HG02870 (cell line): Measurements from ENCODE around the gene LIN9.
A peak's percentile ranks its signal among the peaks of the same experiment; 100 is the strongest.

Experiments used
- ATAC-seq: cut with Tn5 transposase; IDR thresholded peaks from one replicate; pipeline ENCODE4 v1.9.1; 2021; ENCODE audit warnings: mild to moderate bottlenecking, moderate library complexity; ENCODE audit not compliant: unreplicated experiment

The LIN9 gene

DNA sequence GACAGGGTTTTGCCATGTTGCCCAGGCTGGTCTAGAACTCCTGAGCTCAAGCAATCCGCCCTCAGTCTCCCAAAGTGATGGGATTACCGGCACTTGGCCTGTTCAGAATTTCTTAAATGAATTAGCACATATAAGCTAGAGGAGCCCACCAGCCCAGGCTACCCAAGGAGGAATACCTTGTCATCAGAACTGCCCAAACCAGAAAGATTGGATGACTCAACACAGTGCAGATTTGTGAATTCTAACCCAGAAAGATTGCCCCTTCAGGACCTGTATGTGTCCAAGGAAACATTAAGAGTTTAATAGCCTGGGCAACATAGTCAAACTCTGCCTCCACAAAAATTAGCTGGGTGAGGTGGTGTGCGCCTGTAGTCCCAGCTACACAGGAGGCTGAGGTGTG, 14.0 kb upstream of the LIN9 start:
- no peak for ATAC-seq

DNA sequence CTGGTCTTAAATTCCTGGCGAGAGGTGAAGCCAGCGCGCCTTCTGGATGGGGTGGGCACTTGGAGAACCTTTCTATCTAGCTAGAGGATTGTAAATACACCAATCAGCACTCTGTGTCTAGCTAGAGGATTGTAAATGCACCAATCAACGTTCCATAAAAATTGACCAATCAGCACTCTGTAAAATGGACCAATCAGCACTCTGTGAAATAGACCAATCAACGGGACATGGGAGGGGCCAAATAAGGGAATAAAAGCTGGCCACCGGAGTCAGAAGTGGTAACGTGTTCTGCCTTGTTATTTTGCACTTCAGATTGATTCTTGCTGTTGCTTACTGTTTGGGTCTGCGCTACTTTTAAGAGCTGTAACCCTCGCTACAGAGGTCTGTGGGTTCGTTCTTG, 12.0 kb upstream of the LIN9 start:
- ATAC-seq = no peak

DNA sequence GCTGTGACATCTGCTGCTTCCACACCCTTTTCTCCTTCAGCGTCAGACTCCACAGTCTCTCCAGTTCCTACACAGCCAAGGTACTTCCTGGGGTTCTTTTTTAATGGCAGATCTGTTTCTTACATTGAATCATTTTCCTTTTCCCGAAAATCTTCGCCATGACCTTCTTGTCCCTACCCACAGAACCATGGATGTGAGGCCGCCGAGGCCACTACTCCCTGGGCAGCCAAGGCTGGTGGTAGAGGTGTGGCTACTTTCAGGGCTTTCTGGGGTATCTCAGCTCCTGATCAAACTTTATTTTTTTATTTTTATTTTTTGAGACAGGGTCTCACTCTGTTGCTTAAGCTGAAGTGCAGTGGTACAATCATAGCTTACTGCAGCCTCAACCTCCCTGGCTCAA, 9.5 kb upstream of the LIN9 start:
- no peak for ATAC-seq

DNA sequence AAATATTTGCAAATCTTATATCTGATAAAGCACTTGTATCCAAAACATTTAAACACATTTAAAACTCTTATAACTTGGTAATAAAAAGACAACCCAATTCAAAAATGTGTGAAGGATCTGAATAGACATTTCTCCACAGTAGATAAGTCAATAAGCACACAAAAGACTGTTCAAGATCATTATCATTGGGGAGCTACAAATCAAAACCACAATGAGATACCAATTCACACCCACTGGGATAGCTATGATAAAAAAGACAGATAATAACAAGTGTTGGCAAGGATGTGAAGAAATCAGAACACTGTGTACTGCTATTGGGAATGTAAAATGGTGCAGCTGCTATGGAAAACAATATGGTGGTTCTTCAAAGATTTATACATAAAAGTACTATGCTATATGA, 5.1 kb upstream of the LIN9 start:
- no peak for ATAC-seq

DNA sequence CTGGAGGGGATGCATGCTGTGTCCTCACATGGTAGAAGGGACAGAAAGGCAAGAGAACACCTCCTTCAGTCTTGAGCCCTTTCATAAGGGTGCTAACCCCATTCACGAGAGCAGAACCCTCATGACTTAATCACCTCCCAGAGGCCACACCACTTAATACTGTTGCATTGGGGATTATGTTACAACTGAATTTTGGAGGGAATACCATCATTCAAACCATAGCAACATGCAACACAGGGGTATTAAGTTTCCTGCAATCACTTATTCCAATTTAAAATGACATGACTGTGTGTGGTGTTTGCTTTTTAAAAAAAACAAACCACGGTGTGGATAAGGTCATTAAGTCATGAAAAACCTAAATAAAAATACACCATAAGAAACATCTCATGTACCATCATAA, 3.1 kb upstream of the LIN9 start:
- no peak for ATAC-seq

DNA sequence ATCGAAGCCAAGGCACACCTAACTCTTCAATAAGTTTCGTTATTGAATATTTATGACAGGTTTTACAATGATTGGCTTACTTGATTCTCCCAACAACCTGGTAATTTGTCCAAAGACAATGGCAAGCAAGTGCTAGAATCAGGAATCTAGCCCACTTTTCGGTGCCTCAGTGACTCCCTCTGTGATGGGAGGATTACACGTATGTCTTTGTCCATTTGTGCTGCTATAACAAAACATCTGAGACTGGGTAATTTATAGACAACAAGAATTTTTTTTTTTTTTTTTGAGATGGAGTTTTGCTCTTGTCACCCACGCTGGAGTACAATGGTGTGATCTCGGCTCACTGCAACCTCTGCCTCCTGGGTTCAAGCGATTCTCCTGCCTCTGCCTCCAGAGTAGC, 2.4 kb upstream of the LIN9 start:
- no peak for ATAC-seq

DNA sequence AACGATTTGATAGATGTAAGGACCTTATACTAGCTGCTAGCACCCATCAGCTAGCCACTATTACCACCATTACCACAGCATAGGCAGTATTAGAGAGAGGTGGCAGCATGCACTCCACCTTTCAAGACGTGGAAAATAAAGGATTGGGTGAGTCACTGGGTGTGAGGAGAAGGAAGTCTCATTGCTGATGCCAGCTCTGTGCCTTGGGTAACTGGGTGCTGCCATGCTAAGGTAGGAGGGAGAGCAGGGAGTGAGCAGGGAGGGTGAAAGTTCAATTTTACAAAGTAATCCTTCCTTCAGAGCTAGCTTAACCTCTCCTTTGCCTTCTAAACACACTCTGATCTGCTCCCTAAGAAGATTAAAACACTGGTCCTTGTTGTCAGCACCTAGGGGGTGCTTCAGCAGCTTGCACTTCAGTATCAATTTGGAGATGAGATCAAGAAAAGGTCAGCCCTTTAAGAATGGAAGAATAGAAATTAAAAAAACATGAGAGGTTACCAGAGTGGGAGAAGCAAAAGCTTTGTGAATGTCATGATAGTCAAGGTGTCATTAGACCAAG, 1.8 kb upstream of the LIN9 start:
- ATAC-seq = no peak

DNA sequence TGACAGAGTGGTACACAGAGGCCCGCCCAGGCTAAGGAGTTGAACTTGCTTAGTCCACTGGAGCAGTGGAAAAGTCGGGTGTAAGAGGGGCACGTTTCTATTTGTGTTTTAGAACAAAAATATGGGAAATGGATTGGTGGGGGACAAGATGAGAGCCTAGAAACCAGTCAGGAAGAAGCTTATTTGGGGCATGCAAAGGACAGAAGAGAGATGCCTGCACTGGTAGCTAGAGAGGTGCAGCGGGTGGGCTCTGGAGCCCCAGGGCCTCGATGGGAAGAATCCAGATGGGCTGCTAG, 1.2 kb upstream of the LIN9 start:
- no peak for ATAC-seq

DNA sequence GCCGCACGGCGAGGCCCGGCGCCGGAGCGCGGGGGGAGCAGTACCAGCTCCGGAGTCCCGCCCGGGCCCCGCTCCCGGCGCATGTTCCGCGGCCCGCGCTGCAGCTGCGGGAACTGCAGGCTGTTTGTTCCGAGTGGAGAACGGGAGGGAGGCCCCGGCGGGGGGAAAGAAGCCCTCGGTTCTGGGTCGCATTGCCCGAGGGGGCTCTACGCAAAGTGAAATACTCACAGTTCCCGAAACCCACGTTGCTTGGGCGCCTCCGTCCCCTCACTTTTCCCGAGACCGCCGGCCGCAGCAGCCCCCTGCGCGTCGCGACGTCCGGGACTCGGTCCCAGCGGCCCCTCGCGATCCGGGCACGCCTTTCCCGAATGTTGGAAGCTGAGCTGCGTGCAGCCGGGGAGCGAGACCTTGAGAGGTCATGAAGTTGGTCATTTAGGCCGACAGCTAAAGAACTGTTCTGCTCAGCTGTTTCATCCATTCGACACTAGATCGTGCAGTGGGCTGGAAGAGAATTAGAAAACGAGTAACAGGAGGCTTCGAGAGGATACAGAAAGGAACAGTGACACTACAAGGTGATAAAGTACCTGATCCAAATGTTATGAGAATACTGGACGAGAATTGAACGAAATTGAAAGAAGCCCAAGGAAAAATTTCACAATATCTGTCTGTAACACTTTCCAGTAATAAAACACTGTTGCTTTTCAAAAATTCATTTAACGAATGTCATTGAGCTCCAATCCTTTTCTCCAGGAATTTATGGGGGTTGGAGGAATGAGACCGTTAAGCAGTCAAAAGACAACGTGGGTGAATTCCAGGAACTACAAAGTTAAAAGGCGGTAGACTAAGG, 657 bp upstream of the LIN9 start:
- ATAC-seq = no peak

DNA sequence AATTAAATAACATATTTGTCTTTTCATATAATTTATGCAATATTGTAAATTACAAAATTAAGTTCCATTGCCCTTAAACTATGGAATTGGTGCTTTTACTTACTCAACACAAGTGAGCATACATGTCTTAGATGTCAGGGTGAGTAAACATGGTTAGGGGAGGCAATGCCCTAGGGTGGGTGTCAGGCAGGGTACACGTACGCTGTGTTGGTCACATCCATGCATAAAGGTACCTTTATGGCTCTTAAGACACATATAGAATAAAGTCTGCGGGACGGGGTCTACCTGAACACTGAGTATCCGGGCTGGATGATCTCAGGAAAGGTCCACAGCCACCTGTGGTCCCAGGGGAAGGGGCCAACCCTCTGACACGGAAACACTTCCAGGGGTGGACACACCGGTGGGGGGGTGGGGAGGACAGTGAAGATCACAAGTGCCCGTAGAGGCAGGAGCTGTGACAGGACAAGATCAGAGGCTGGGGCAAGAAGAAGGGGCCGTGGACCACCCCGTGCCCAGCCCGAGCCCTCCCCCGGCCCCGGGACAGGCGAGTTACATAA, 720 bp downstream of the LIN9 start:
- ATAC-seq = peak; percentile 20

DNA sequence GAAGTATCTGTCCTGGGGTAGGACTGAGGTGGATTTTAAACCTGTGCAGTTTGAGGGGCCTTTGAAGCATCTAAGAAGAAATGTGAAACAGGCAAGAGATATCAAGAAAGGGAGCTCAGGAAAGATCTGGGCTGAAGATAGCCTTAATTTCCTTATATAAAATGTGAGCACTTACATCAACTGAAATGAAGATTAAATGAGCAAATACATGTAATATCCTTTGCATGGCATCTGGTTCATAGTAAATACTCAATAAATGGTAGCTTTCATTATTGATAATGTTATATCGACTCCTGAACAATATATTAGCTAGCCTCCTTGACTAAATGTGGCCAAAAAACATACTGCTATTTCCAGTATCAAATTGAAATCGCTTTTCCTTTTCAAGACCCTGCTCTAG, 2.5 kb downstream of the LIN9 start:
- ATAC-seq = no peak

DNA sequence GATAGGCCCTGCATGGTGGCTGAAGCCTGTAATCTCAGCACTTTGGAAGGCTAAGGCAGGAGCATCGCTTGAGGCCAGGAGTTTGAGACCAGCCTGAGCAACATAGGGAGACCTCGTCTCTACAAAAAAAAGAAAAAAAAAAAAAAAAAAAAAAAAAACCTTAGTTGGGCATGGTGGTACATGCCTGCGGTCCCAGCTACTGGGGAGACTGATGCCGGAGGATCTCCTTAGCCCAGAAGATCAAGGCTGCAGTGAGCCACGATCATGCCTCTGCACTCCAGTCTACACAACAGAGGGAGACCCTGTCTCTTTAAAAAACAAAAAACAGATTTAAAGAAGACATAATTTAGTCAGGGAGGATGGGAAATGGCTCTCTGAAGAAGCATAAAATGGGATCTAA, 3.8 kb downstream of the LIN9 start:
- ATAC-seq = no peak

DNA sequence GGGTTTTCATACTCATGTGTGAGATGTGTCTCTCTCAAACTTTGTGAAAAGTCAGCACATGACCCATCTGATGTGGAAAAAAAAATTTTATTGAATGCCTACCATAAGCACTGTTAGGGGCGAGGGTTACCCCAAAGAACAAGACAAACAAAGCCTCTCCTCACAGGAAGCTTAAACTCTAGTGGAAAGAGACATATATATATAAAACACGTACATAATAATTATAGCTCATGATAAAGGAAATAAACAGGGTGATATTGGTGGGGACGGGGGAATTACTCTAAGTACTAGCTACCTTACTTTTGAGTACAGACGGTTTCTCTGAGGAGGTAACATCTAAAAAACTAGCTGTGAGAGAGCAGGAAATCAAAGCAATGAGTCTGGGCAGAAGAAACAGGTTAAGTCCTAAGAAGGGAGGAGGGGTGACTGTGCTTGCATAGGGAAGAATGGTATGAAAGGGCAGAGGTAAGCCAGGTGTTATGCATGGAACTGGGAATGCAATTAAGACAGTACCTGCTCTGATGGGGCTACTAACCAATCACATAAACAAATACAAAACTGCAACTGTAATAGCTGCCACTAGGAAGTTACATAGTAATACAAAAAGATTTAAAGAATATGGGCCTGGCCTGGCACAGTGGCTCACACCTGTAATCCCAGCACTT, 4.5 kb downstream of the LIN9 start:
- ATAC-seq = no peak

DNA sequence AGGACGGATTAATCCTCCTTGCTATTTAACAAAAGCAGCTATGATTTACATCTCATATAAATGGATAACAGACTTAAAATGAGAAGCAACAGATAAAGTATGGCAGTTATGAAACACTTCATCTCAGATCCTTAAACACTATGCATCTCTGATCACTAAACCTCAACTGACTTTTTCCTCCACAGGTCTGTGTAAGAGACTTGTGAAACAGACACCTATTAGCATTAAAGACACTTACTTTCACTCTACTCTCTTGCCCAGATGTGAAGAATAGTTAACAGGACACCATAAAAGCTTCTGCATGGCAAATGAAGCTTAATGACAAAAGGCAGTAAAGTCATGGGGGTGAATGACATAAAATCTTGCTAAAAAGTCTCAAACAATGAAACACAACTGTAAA, 6.2 kb downstream of the LIN9 start:
- ATAC-seq = peak; percentile 59

DNA sequence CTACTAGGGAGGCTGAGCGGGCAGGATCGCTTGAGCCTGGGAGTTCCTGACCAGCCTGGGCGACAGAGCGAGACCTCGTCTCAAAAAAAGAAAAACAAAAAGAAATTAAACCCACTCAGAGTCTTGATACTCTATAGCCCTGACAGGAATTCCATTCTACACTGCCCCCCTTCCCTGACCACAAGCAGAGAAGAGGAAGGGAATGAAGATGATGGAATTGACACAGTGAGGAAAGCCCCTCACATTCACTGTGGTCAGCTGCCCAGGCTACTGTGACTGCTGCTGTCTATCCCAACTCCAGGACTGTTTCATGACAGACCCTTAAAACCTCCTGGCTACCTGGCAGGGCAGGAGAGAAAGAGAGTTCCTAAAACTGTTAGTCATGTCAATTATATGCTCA, 12.1 kb downstream of the LIN9 start:
- no peak for ATAC-seq

DNA sequence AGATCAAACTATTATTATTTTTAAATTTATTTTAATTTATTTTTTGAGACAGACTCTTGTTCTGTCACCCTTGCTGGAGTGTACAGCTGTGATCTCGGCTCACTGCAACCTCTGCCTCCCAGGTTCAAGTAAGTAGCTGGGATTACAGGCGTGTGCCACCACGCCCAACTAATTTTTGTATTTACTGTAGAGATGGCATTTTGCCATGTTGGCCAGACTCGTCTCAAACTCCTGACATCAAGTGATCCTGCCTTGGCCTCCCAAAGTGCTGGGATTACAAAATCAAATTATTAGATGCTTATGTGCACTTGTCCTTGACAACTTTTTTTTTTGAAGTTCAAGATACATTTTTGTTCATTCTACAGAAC, 15.4 kb downstream of the LIN9 start:
- ATAC-seq = no peak

DNA sequence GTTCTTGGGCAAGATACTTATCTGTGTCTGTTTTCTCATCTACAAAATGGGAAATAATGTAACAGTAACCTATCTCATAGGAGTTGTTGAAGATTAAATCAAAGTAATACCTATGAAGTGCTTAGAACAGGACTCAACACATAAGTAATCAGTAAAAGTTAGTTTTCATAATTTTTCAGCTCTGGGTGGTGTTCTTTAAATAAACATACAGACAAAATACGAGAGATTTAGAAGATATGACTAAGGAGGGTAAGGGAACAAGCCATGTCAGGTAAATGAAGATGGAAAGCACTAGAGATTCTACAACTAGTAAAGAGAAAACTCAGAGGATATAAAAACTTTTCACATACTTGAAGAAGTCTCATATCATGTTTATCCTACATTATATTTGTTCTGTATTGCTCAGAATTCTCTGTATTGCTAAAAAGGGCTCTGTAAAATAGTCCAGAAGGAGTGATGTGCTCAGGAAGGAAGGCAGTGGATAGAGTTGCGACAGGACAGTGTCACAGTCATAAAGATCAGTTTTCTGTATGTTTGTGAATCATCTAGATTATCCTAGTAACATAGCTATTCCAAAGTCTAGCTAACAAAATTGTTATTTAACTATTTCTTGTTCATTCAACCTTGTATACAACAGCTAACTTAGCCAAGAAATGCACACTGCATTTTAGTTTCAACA, 16.0 kb downstream of the LIN9 start:
- no peak for ATAC-seq

DNA sequence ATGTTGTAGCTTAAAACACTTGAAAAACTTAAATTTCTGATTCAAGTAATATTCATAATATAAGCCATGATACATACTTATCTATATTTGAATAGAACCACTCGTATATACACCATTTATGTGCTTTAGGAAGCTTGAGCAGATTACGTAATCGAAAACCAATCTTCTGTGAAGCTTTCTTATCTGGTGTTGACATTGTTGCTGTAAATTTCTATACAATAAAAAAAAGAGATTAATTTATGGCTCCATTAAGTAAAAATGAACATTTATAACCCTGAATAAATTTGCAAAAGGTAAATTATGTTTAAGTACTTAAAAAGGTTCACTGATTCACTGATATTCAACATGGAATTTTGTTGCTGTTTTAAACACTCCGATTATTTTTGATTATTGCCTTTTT, 21.4 kb downstream of the LIN9 start:
- no peak for ATAC-seq

DNA sequence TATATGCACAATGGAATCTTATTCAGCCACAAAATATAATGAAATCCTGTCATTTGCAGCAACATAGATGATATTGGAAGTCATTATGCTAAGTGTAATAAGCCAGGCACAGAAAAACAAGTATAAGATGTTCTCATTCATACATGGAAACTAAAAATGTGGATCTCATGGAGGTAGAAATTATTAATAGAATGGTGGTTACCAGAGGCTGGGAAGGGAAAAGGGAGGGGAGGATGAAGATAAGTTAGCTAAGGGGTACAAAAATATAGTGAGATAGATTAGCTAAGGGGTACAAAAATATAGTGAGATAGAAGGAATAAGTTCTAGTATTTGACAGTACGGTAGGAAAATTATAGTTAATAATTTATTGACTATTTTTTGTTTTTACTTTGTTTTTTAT, 27.9 kb downstream of the LIN9 start:
- no peak for ATAC-seq

DNA sequence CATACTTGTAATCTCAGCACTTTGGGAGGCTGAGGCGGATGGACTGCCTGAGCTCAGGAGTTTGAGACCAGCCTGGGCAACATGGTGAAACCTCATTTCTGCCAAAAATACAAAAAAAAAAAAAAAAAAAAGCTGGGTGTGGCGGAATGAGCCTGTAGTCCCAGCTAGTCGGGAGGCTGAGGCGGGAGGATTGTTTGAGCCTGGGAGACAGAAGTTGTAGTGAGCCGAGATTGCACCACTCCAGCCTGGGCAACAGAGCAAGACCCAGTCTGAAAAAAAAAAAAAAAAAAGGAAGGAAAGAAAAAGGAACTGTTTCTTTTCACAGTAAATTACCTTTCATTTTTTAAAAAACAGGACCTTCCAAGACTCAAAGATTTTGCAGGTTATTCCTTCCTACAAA, 29.5 kb downstream of the LIN9 start:
- no peak for ATAC-seq

DNA sequence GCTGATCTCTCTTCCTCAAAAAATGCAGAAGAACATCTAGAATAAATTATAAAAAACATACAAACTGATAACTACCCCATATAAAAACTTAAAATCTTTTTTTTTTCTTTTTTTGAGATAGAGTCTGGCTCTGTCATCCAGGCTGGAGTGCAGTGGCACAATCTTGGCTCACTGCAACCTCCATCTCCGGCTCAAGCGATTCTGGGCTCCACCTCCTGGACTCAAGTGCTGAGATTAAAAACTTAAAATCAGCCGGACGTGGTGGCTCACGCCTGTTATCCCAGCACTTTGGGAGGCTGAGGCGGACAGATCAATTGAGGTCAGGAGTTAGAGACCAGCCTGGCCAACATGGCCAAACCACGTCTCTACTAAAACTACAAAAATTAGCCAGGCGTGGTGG, 31.1 kb downstream of the LIN9 start:
- ATAC-seq = no peak

DNA sequence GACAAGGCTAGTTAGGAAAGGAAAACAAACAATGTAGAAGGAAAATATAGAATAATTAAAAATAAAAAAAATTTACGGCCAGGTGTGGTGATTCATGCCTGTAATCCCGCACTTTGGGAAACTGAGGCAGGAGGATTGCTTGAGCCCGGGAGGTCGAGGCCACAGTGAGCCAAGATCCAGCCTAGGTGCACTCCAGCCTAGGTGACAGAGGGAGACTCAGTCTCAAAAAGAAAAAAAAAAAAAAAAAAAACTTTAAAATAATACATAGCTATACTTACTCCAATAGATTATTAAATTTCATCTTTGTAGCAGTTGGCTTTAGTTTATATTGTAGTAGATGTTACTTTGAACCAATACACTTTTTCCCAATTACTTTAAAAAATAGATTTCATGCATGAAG, 32.0 kb downstream of the LIN9 start:
- no peak for ATAC-seq
